ENCODE measurements around the gene SMLR1. TPM values are rescaled to one million over a fixed set of nuclear protein-coding genes. Genes with fewer than 3 reads are reported as not detected.
"Not testable (repeated sequence)": the region's sequence is repeated elsewhere in the genome, so short reads cannot be mapped to it uniquely, and the experiment has no call there.

SMLR1 gene
- not detected for total RNA-seq
- long read RNA-seq = 0 reads

DNA sequence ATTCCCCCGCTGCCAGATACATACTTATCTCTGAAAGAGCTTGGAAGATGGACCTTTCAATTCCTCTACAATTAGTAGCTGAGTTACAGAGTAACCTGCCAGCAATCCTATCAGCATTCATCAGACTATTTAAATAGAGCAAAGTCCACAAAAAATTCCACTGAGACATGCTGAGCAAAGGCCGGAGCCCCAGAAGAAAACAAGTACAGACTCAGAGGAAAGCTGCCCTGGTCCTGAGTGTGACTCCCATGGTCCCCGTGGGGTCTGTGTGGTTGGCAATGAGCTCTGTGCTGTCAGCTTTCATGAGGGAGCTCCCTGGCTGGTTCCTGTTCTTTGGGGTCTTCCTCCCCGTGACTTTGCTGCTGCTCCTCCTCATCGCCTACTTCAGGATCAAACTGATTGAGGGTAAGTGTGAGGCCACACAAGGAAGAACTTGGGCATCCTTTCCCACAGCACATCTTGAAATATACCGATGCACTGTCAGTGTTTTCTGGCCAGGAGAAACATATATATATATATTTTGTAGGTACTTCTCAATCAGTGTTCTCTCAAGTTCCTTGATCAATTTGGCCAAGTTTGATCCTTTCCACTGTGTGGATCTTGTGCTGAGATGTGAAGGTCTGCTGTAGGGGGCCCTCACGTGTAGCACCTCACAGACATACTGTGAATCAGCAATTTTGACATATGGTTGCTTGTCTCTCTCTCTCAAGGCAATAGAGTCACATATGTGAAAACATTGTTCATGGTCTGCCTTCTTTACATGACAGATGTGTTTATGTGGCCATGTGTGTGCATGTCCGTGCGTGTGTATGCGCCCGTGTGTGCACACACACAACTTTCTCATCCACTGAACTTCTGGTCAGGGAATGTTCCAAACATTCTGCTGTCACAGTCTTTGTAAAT lies at the start of gene SMLR1:
Gene SMLR1, plus strand, starts transcription at position 160 of the 903 bp plus-strand sequence. Its CDS starts 8 bp downstream, at position 168.
- DNase-seq (no peak), ATAC-seq (peak; percentile 55)

GRCh38 chr6:130778946-130779657 lies 48.1 kb upstream of the SMLR1 start:
- DNase-seq (no peak), ATAC-seq (no peak)
- intact Hi-C loops (cut with DNase I, micrococcal nuclease) = no loop called here

More for the DNA sequence above, at the start of gene SMLR1:
- intact Hi-C loops (cut with DNase I, micrococcal nuclease) = no loop called here

DNA sequence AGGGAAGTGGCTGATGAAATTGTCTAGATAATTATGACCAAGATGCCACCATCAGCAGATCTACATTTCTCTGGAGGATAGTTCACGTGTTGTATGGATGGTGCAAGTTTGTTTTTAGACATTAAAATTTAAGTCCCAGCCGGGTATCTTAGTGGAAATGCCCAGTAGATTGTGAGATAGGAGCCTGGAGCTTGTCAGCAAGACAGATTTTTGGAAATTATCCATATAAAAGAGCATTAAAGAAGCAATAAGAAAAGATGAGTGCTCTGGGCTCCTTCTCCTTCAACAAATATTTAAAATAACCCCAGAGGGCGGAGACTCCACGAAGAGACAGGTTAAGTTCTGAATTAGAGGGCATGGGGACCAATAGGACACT lies 47.6 kb upstream of the SMLR1 start:
- DNase-seq (no peak), ATAC-seq (no peak)
- intact Hi-C loops (cut with DNase I, micrococcal nuclease) = no loop called here

- ATAC-seq (no peak), DNase-seq (no peak)
- intact Hi-C loops (cut with DNase I, micrococcal nuclease) = no loop called here
Measured at GRCh38 chr6:130780122-130780521, 47.1 kb upstream of the SMLR1 start.

GRCh38 chr6:130781557-130781956 lies 45.6 kb upstream of the SMLR1 start:
- no peak for DNase-seq
- no peak for ATAC-seq
- intact Hi-C loops (cut with DNase I, micrococcal nuclease) = no loop called here

DNA sequence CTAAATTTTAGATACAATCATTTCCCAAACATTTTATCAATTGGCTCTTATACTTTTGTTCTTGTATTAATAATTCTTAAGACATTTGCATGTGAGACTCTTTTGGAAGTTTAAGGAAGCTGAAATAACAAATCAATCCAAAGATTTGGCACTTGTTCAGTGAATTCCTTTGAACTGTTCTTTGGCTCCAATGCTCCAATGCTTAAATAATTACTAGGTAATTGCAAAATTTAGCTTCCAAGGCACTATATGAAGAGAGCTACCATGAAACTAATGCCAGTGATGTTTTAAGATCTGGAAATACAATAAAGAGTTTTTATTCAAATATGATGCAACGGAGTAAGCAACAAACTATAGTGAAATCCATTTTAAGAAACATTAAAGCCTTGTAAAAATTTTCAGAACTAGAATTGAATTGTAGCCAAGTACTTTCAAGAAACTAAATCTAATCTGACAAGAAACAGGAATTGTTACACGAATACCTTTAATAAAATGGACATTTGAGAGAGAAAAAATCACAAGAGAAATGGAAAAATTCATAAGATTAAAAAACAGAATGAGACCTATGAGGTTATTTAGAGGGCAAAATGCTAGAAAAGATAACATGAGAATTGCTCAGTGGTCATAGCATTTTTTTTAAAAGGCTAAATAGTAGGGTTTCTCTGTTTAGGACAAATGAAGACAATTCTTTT lies 43.6 kb upstream of the SMLR1 start:
- ATAC-seq (no peak), DNase-seq (no peak)
- intact Hi-C loops (cut with DNase I, micrococcal nuclease) = no loop called here

- intact Hi-C loops (cut with DNase I, micrococcal nuclease) = no loop called here
- DNase-seq (no peak), ATAC-seq (no peak)
Measured at GRCh38 chr6:130787726-130788500, 39.3 kb upstream of the SMLR1 start.

- no peak for DNase-seq
- ATAC-seq = no peak
- intact Hi-C loops (cut with DNase I, micrococcal nuclease) = no loop called here
Measured at GRCh38 chr6:130788954-130789353, 38.3 kb upstream of the SMLR1 start.

- ATAC-seq (no peak), DNase-seq (no peak)
- intact Hi-C loops (cut with DNase I, micrococcal nuclease) = no loop called here
Measured at GRCh38 chr6:130794010-130794697, 33.1 kb upstream of the SMLR1 start.

DNA sequence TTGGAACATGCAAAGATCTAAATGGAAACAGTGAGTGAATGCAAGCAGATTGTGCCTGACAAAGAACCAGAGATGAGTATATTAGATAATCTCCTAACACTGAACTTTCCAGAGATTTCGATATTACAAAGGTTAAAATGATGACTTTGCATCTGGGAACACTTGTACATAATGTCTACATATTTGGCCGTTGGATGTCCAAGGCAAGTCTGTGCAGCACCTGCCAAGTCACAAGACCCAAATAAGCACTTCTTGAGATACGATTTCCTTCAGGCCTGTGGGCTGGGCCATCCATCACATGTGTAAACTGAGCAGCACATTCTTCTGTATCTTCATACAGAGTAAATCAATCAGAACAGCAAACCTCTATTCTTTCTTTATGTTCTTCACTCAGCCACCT lies 32.5 kb upstream of the SMLR1 start:
- no peak for DNase-seq
- no peak for ATAC-seq
- intact Hi-C loops (cut with DNase I, micrococcal nuclease) = no loop called here

DNA sequence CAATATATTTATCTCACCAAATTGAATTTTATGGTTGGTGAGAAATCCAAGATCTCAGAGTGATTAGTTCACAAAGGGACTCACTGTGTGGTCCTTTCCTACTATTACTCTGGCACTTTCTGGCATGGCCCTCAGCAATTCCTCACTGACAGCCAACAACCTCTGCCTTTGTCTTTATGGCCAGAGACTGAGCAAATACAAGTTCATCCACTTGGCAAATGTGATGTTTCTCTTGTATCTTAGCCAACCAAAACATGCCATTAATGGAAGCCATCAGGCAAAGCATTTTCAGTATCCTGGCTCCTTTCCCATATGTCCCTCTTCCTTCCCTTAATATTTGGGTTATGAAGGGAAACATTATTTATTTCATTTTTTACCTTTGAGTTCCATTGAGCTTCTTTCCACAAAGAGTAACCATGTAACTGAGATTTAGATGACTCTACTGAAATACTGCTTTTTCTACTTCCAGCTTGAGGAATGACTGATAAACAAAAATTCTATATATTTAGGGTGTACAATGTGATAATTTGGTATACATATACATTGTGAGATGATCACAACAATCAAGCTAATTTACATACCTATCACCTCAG lies 30.8 kb upstream of the SMLR1 start:
- ATAC-seq = no peak
- no peak for DNase-seq
- intact Hi-C loops (cut with DNase I, micrococcal nuclease) = no loop called here

GRCh38 chr6:130797061-130797460 lies 30.1 kb upstream of the SMLR1 start:
- ATAC-seq (no peak), DNase-seq (no peak)
- intact Hi-C loops (cut with DNase I, micrococcal nuclease) = no loop called here

- ATAC-seq; DNase-seq; intact Hi-C loops (cut with DNase I, micrococcal nuclease): not testable (repeated sequence)
Measured at GRCh38 chr6:130801368-130801767, 25.8 kb upstream of the SMLR1 start.

GRCh38 chr6:130810307-130811030 lies 16.7 kb upstream of the SMLR1 start:
- ATAC-seq = no peak
- no peak for DNase-seq
- intact Hi-C loops (cut with DNase I, micrococcal nuclease) = no loop called here

DNA sequence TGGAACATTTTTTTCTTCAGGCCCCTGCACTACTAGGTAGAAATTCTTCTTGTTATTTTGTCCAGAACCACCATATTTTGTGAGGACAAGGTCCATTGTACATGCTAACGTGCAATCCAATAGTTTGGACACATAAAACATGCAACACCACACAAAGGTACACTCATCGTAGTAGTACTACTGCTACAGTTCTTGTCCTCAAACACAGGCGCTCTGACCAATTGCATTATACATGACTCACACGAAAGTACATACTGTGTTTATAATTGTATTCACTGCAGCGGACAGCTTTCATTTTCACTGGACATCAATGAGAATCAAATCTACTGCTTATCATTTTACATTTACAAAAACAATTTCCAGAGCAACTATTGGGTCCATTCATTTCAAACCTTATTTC lies 15.3 kb upstream of the SMLR1 start:
- ATAC-seq (no peak), DNase-seq (no peak)
- intact Hi-C loops (cut with DNase I, micrococcal nuclease) = no loop called here

- intact Hi-C loops (cut with DNase I, micrococcal nuclease) = no loop called here
- ATAC-seq (no peak), DNase-seq (no peak)
Measured at GRCh38 chr6:130814506-130814905, 12.7 kb upstream of the SMLR1 start.

Measured in left colon (tissue), 2 donors.